ENCODE results near the gene DRICH1. TPM values are rescaled to one million over a fixed set of nuclear protein-coding genes. Genes with fewer than 3 reads are reported as not detected.

The DRICH1 gene
- polyA plus RNA-seq, 1 of the 3 experiments (the other 2 are of a cell fraction) = 0.21 TPM

GRCh38 chr22:23681026-23681809 lies 49.1 kb upstream of the DRICH1 start:
- Histone ChIP-seq H3K27me3 (ENCODE audit: insufficient read depth) (no peaks in the 10 kb centered on the region), H3K4me2 (no peak overlapping the region), H3K36me3 (replicated peaks in 1 of 2; ENCODE audit: control insufficient read depth in 1 of 2, insufficient read depth in 2 of 2, low read length in 1 of 2) (peaks cover 0 to 2% of the 10 kb centered on the region in 2 experiments), H3F3A (replicated peaks; ENCODE audit: insufficient read depth) (no peaks in the 10 kb centered on the region), H3K79me2 (ENCODE audit: insufficient read depth) (no peaks in the 10 kb centered on the region), H3K4me3 (ENCODE audit: low read depth in 2 of 2, low read length in 1 of 2) (no peak overlapping the region), H3K4me1 (ENCODE audit: control insufficient read depth in 1 of 2, insufficient read depth in 2 of 2, low read depth in 1 of 2, low read length in 1 of 2) (peaks cover 0 to 13% of the 10 kb centered on the region in 2 experiments; a peak in 1 of 4 replicates), H4K20me1 (ENCODE audit: insufficient read depth) (no peaks in the 10 kb centered on the region), H3K9ac (no peak overlapping the region), H3K9me3 (no peaks in the 10 kb centered on the region), H3K9me2 (no peaks in the 10 kb centered on the region), H2AFZ (ENCODE audit: low read depth) (no peak overlapping the region), H3K27ac (ENCODE audit: low read depth in 2 of 2, low read length in 1 of 2) (no peak overlapping the region)
- no peak for DNase-seq
- 90% methylated on average over 4 of the region's 5 CpGs for WGBS (ENCODE audit: low lambda C conversion rate)
- CTCF ChIA-PET = no interaction called here
- TF ChIP-seq FOXM1 (IDR thresholded peaks at IDR 0.05; ENCODE audit: low read depth) (no peak), MEF2A (IDR thresholded peaks at IDR 0.05; ENCODE audit: borderline replicate concordance, low read depth) (no peak), ELF1 (IDR thresholded peaks at IDR 0.05) (no peak), TAF1 (IDR thresholded peaks at IDR 0.05; ENCODE audit: borderline replicate concordance, low read depth, low read length) (no peak), RFX5 (IDR thresholded peaks at IDR 0.05; ENCODE audit: low read length) (no peak), MXI1 (IDR thresholded peaks at IDR 0.05; ENCODE audit: low read depth, low read length) (no peak), FOSL2 (IDR thresholded peaks at IDR 0.05; ENCODE audit: borderline replicate concordance, low read depth) (no peak), MAX (IDR thresholded peaks at IDR 0.05; ENCODE audit: low read depth) (no peak), GABPA (IDR thresholded peaks at IDR 0.05; ENCODE audit: low read depth) (no peak), NFIC (IDR thresholded peaks at IDR 0.05; ENCODE audit: borderline replicate concordance) (no peak), POLR2AphosphoS5 (IDR thresholded peaks at IDR 0.05; ENCODE audit: low read depth, low read length) (no peak), TCF12 (IDR thresholded peaks at IDR 0.05) (no peak), IRF3 (IDR thresholded peaks at IDR 0.05; ENCODE audit: low read depth, low read length) (no peak)
- POLR2A ChIA-PET = no interaction called here

- no peak for TF ChIP-seq FOXM1 (IDR thresholded peaks at IDR 0.05; ENCODE audit: low read depth)
- no peak for TF ChIP-seq RAD21 (IDR thresholded peaks at IDR 0.05; ENCODE audit: low read length)
- no peak for TF ChIP-seq RCOR1 (IDR thresholded peaks at IDR 0.05; ENCODE audit: low read length)
- TF ChIP-seq NRF1 (IDR thresholded peaks at IDR 0.05; ENCODE audit: low read depth, low read length) = no peak
- no peak for TF ChIP-seq PBX3 (IDR thresholded peaks at IDR 0.05)
- TF ChIP-seq MXI1 (IDR thresholded peaks at IDR 0.05; ENCODE audit: low read depth, low read length) = no peak
- TF ChIP-seq FOSL2 (IDR thresholded peaks at IDR 0.05; ENCODE audit: borderline replicate concordance, low read depth) = no peak
- TF ChIP-seq MEF2A (IDR thresholded peaks at IDR 0.05; ENCODE audit: borderline replicate concordance, low read depth) = no peak
- TF ChIP-seq POLR2AphosphoS5 (IDR thresholded peaks at IDR 0.05; ENCODE audit: low read depth, low read length) = no peak
- TF ChIP-seq USF1 (IDR thresholded peaks at IDR 0.05; ENCODE audit: borderline replicate concordance, low read depth) = no peak
- TF ChIP-seq IRF3 (IDR thresholded peaks at IDR 0.05; ENCODE audit: low read depth, low read length) = no peak
- H3K27ac ChIP-seq (ENCODE audit: low read depth in 2 of 2, low read length in 1 of 2) = no peak overlapping the region
- no peaks in the 10 kb centered on the region for H3K9me3 ChIP-seq
- H3K4me1 ChIP-seq (ENCODE audit: control insufficient read depth in 1 of 2, insufficient read depth in 2 of 2, low read depth in 1 of 2, low read length in 1 of 2) = no peaks in the 10 kb centered on the region; a peak in 1 of 4 replicates
- 96% methylated on average over 6 of the region's 6 CpGs for WGBS (ENCODE audit: low lambda C conversion rate)
- no peak overlapping the region for H3K4me3 ChIP-seq (ENCODE audit: low read depth in 2 of 2, low read length in 1 of 2)
- H4K20me1 ChIP-seq (ENCODE audit: insufficient read depth) = no peaks in the 10 kb centered on the region
- H3K79me2 ChIP-seq (ENCODE audit: insufficient read depth) = no peaks in the 10 kb centered on the region
- H2AFZ ChIP-seq (ENCODE audit: low read depth) = no peak overlapping the region
- no peak for DNase-seq
- no peak overlapping the region for H3K4me2 ChIP-seq
- CTCF ChIA-PET = no interaction called here
- no peak overlapping the region for H3K9ac ChIP-seq
- POLR2A ChIA-PET = no interaction called here
- no peaks in the 10 kb centered on the region for H3K27me3 ChIP-seq (ENCODE audit: insufficient read depth)
- H3K36me3 ChIP-seq (replicated peaks in 1 of 2; ENCODE audit: control insufficient read depth in 1 of 2, insufficient read depth in 2 of 2, low read length in 1 of 2) = peaks cover 0 to 2% of the 10 kb centered on the region in 2 experiments
- no peaks in the 10 kb centered on the region for H3K9me2 ChIP-seq
- no peaks in the 10 kb centered on the region for H3F3A ChIP-seq (replicated peaks; ENCODE audit: insufficient read depth)
Measured at GRCh38 chr22:23678133-23678532, 46.0 kb upstream of the DRICH1 start.
